ENCODE data around the gene CPLANE2. TPM values are rescaled to one million over a fixed set of nuclear protein-coding genes. Genes with fewer than 3 reads are reported as not detected.

The CPLANE2 gene
- total and polyA plus RNA-seq, 7 donors: 1.0 to 7.4 (median 4.5) TPM

DNA sequence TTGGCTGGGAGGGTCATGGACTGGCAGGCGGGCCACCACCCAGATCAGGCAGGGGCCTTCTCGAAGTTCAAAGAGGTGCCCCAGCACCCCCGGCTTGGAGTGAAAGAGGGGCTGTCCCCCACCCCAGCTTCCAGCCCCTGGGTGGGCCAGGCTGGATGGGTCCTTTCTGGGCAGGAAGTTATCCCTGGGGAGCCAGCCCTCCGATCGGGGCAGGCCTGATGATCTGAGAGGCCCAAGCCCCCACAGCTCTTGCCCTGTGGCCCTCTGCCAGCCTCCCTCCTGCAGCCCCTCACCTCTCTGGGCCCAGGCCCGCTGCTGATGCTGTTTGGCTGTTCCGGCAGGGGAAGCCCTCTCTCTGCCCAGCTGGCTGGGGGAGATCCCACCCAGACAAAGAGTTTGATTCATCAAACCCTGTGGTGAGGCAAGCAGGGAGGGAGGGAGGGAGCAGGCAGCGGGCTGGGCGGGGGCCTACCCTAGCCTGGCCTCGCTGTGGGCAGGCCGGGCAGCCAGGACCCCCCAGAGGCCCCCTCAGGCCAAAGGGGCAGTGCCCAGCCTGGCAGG, 27.1 kb downstream of the CPLANE2 start:
- Histone ChIP-seq H3K36me3 (ENCODE audit: insufficient read depth in 1 of 2, low read depth in 1 of 2) (no peaks in the 10 kb centered on the region), H3K9me3 (no peaks in the 10 kb centered on the region), H3K4me3 (no peak overlapping the region), H3K27ac (no peak overlapping the region), H3K4me1 (no peaks in the 10 kb centered on the region), H3K27me3 (ENCODE audit: insufficient read depth in 3 of 3, low read length in 2 of 3) (no peaks in the 10 kb centered on the region)
- ATAC-seq: no peak
- DNase-seq: no peak
- intact Hi-C loops (cut with DNase I): no loop called here
- 63 to 83% (median 69%) methylated on average over 9 to 11 of the region's 11 CpGs for WGBS, 3 donors
- TF ChIP-seq, protein P1, sequence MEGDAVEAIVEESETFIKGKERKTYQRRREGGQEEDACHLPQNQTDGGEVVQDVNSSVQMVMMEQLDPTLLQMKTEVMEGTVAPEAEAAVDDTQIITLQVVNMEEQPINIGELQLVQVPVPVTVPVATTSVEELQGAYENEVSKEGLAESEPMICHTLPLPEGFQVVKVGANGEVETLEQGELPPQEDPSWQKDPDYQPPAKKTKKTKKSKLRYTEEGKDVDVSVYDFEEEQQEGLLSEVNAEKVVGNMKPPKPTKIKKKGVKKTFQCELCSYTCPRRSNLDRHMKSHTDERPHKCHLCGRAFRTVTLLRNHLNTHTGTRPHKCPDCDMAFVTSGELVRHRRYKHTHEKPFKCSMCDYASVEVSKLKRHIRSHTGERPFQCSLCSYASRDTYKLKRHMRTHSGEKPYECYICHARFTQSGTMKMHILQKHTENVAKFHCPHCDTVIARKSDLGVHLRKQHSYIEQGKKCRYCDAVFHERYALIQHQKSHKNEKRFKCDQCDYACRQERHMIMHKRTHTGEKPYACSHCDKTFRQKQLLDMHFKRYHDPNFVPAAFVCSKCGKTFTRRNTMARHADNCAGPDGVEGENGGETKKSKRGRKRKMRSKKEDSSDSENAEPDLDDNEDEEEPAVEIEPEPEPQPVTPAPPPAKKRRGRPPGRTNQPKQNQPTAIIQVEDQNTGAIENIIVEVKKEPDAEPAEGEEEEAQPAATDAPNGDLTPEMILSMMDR (IDR thresholded peaks at IDR 0.05): no peak

DNA sequence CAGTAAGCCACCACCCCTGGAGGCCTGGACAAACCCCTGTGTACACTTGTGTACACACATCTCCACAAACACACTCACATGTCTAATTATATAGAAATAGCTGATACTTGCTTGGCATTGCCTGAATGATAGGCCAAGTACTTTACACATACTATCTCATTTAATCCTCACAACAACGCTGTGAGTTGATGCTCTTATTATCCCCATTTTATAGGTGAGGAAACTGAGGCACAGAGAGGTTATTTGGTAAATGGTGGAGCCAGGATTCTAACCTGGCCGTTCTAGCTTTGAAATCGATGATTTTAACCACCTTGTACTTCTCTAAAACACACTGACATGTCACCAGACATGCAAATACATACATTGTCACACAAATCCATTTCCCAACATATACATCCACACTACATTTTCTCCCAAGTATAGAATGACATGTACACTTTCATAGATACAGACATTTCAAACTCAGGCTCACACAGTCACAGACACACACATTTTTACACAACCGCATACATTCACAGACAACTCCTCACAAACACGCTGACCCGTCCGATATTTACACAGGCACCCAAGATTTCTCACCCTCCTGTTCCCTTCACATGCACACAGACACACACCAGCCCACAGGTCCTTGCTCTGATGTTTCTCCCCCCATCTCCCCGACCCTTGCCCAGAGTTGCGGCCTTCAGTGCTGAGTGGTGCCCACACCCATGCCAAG, 27.7 kb downstream of the CPLANE2 start:
- Histone ChIP-seq H3K27ac (no peak overlapping the region), H3K4me1 (no peaks in the 10 kb centered on the region), H3K4me3 (no peak overlapping the region), H3K36me3 (ENCODE audit: insufficient read depth in 1 of 2, low read depth in 1 of 2) (no peaks in the 10 kb centered on the region), H3K9me3 (no peaks in the 10 kb centered on the region), H3K27me3 (ENCODE audit: insufficient read depth in 3 of 3, low read length in 2 of 3) (no peaks in the 10 kb centered on the region)
- WGBS, 3 donors: 80 to 88% (median 81%) methylated on average over 9 of the region's 9 CpGs
- no peak for ATAC-seq
- TF ChIP-seq, protein P1 (IDR thresholded peaks at IDR 0.05): no peak
- intact Hi-C loops (cut with DNase I): no loop called here
- no peak for DNase-seq

DNA sequence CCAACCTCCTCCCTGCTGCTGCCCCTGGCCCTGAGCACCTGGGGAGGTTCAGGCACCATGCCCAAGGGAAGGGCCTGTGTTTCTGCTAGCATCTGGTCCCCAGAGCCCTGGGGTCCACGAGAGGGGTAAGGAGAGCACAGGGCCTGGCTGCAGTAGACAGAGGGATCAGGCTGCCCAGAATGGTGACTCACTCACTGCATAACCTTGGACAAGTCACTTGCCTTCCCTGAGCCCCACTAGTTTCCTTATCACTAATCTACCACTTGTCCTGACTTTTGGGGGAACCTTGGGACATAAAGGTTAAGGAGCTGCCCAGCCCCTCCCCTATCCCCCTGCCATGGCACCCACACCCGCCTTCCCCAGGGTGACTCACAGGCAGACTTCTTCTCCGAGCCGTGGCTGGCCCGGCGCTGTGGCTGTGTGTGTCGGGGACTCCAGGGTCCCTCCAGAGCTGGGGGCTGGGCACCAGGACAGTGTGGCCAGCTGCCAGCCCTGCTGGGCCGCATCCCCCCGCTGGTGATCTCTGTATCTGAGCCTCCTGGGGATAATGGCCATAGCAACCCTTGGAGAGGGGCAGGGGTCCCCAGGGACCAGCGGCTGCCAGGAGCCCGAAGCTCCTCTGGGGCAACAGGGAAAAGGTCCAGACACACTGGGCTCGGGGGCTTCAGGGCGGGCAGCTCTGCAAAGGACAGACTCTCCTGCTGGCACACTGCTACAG, 28.6 kb downstream of the CPLANE2 start:
- intact Hi-C loops (cut with DNase I): no loop called here

DNA sequence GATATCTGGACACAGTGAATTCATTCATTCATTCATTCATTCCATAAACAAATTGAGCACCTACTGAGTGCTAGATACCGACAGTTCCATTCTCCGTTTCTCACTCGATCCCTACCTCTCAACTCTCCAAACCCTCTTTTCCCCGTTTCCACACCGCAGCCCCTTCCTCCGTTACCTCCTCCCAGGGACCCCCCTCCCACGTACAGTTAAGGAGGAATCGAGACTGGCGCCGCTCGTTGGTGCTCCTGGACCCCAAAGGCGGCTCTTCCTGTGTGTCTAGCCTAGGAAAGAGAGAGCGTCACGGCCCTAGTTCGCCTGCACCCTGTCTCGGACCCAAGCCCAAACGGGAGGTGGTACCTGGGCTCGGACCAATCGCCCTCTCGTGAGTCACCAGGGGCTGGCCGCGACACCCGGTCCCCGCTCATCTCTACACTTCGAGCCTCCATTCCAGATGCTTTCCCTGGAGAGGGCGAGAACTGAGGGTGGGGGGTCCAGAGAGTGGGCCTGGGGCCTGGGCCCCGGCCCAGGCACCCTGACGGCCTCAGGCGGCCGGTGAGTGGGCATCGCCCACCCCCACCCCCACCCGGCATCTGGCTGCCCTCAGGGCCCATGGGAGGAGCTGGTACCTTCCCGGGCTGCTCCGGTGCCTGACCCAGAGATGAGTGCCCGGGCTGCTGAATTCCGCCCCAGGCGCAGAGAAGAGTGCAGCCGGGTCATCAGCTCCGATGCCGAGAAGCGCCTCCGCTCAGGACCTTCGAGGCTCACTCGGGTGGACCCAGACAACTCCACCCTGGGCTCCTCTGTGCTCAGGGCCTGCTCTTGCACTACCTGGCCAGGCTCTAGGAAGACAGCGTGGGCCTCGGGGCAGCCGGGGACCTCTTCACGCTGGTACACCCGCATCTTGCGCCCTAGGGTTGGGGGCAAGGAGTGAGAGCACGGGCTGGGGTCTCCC, 29.4 kb downstream of the CPLANE2 start:
- Histone ChIP-seq H3K4me3 (peak overlapping the region; percentile 59), H3K36me3 (ENCODE audit: insufficient read depth in 1 of 2, low read depth in 1 of 2) (no peaks in the 10 kb centered on the region), H3K9me3 (no peaks in the 10 kb centered on the region), H3K4me1 (no peaks in the 10 kb centered on the region), H3K27ac (peak overlapping the region; percentile 70), H3K27me3 (ENCODE audit: insufficient read depth in 3 of 3, low read length in 2 of 3) (no peaks in the 10 kb centered on the region)
- DNase-seq: no peak
- no peak for ATAC-seq
- 59 to 60% (median 59%) methylated on average over 49 to 51 of the region's 51 CpGs for WGBS, 3 donors
- TF ChIP-seq, protein P1 (IDR thresholded peaks at IDR 0.05): no peak
- intact Hi-C loops (cut with DNase I): no loop called here

More for the DNA sequence above, 28.6 kb downstream of the CPLANE2 start:
- H3K36me3 ChIP-seq (ENCODE audit: insufficient read depth in 1 of 2, low read depth in 1 of 2): no peaks in the 10 kb centered on the region
- DNase-seq: no peak
- no peaks in the 10 kb centered on the region for H3K9me3 ChIP-seq
- no peak for ATAC-seq
- H3K4me1 ChIP-seq: no peaks in the 10 kb centered on the region
- TF ChIP-seq, protein P1 (IDR thresholded peaks at IDR 0.05): no peak
- no peak overlapping the region for H3K4me3 ChIP-seq
- H3K27ac ChIP-seq: no peak overlapping the region
- H3K27me3 ChIP-seq (ENCODE audit: insufficient read depth in 3 of 3, low read length in 2 of 3): no peaks in the 10 kb centered on the region
- WGBS, 3 donors: 75 to 83% (median 81%) methylated on average over 12 to 13 of the region's 13 CpGs
